Measurements from ENCODE around the gene TIMMDC1. TPM values are rescaled to one million over a fixed set of nuclear protein-coding genes. Genes with fewer than 3 reads are reported as not detected.

The TIMMDC1 gene
- total and polyA plus RNA-seq, 9 donors: 38.7 to 82.4 (median 71.3) TPM

GRCh38 chr3:119485563-119485962 lies 12.8 kb upstream of the TIMMDC1 start:
- TF ChIP-seq EP300 (IDR thresholded peaks at IDR 0.05) (no peak), POLR2A (IDR thresholded peaks at IDR 0.05) (no peak)
- TF ChIP-seq, protein P1, sequence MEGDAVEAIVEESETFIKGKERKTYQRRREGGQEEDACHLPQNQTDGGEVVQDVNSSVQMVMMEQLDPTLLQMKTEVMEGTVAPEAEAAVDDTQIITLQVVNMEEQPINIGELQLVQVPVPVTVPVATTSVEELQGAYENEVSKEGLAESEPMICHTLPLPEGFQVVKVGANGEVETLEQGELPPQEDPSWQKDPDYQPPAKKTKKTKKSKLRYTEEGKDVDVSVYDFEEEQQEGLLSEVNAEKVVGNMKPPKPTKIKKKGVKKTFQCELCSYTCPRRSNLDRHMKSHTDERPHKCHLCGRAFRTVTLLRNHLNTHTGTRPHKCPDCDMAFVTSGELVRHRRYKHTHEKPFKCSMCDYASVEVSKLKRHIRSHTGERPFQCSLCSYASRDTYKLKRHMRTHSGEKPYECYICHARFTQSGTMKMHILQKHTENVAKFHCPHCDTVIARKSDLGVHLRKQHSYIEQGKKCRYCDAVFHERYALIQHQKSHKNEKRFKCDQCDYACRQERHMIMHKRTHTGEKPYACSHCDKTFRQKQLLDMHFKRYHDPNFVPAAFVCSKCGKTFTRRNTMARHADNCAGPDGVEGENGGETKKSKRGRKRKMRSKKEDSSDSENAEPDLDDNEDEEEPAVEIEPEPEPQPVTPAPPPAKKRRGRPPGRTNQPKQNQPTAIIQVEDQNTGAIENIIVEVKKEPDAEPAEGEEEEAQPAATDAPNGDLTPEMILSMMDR (IDR thresholded peaks at IDR 0.05): no peak
- no peaks in the 10 kb centered on the region for H3K36me3 ChIP-seq
- no peak for DNase-seq
- H3K9me3 ChIP-seq: no peaks in the 10 kb centered on the region
- H3K4me1 ChIP-seq (ENCODE audit: insufficient read depth): no peaks in the 10 kb centered on the region
- no peaks in the 10 kb centered on the region for H3K27me3 ChIP-seq
- 87 to 98% (median 89%) methylated on average over 2 of the region's 2 CpGs for WGBS, 3 donors
- intact Hi-C loops (cut with DNase I): no loop called here
- H3K27ac ChIP-seq: no peak overlapping the region
- H3K4me3 ChIP-seq: no peak overlapping the region

DNA sequence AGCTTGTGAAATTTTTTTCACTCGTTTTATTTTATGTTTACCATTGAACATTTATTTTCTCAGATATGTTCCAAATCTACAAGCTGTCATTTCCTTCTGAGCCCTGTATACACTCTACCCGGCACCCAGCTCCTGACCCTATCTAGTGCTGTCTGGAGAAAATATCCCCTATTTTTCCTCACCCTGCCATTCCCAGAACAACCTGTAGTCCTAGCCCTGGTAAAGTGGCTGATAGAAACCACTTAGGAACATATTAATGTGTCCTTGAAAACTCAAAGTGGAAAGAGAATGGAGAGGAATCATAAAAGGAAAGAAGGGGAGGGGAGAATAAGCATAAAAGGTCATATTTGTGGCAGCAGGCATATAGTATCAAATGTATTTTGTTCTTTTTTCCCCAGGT lies 8.2 kb upstream of the TIMMDC1 start:
- intact Hi-C loops (cut with DNase I): loop anchor here in 3 of 4 donors (10.0 kb wide), 1 partner anchor 185 kb away; the partner anchor contains the start of gene COX17 (in 3 of the 3)
- Histone ChIP-seq H3K9me3 (no peaks in the 10 kb centered on the region), H3K27ac (no peak overlapping the region), H3K4me1 (ENCODE audit: insufficient read depth) (no peaks in the 10 kb centered on the region), H3K36me3 (no peaks in the 10 kb centered on the region), H3K4me3 (no peak overlapping the region), H3K27me3 (no peaks in the 10 kb centered on the region)
- 88 to 91% (median 90%) methylated on average over 2 of the region's 2 CpGs for WGBS, 3 donors
- no peak for TF ChIP-seq POLR2A (IDR thresholded peaks at IDR 0.05)
- no peak for TF ChIP-seq EP300 (IDR thresholded peaks at IDR 0.05)
- TF ChIP-seq, protein P1 (IDR thresholded peaks at IDR 0.05): no peak
- DNase-seq: no peak

DNA sequence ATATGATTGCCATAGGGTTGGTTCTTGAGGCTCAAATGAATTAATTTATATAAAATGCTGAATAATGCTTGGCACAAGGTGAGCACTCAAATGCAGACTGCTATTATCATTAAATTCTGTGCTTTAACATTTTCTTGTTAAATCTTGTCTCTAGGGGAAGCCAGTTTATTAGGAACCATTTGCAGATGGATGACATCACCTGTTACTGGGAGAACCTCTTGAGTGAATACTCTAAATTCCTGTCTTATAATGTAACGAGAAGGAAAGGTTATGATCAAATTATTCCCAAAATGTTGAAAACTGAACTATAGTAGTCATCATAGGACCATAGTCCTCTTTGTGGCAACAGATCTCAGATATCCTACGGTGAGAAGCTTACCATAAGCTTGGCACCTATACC lies 6.2 kb upstream of the TIMMDC1 start:
- Histone ChIP-seq H3K27ac (no peak overlapping the region), H3K4me1 (ENCODE audit: insufficient read depth) (no peaks in the 10 kb centered on the region), H3K36me3 (no peaks in the 10 kb centered on the region), H3K4me3 (no peak overlapping the region), H3K9me3 (no peaks in the 10 kb centered on the region), H3K27me3 (no peaks in the 10 kb centered on the region)
- WGBS, 3 donors: 87 to 93% (median 91%) methylated on average over 2 of the region's 2 CpGs
- no peak for DNase-seq
- intact Hi-C loops (cut with DNase I): loop anchor here in 3 of 4 donors (10.0 kb wide), 1 partner anchor 183 kb away; the partner anchor contains the start of gene COX17 (in 3 of the 3)
- no peak for TF ChIP-seq POLR2A (IDR thresholded peaks at IDR 0.05)

DNA sequence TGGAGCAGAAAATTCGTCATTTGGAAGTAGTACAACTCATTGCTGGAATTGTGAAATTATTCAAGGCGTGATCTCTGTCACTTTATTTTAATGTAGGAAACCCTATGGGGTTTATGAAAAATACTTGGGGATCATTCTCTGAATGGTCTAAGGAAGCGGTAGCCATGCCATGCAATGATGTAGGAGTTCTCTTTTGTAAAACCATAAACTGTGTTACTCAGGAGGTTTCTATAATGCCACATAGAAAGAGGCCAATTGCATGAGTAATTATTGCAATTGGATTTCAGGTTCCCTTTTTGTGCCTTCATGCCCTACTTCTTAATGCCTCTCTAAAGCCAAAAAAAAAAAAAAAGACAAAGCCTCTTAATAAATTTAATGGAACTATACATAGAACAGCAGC lies 5.5 kb upstream of the TIMMDC1 start:
- no peak overlapping the region for H3K4me3 ChIP-seq
- TF ChIP-seq POLR2A (IDR thresholded peaks at IDR 0.05) (no peak), EP300 (IDR thresholded peaks at IDR 0.05) (no peak)
- TF ChIP-seq, protein P1 (IDR thresholded peaks at IDR 0.05): no peak
- no peaks in the 10 kb centered on the region for H3K36me3 ChIP-seq
- H3K9me3 ChIP-seq: no peaks in the 10 kb centered on the region
- no peak overlapping the region for H3K27ac ChIP-seq
- WGBS, 3 donors: 92 to 96% (median 92%) methylated on average over 3 of the region's 3 CpGs
- no peak for DNase-seq
- H3K4me1 ChIP-seq (ENCODE audit: insufficient read depth): no peaks in the 10 kb centered on the region
- no peaks in the 10 kb centered on the region for H3K27me3 ChIP-seq
- intact Hi-C loops (cut with DNase I): loop anchor here in 3 of 4 donors (10.0 kb wide), 1 partner anchor 182 kb away; the partner anchor contains the start of gene COX17 (in 3 of the 3)

GRCh38 chr3:119494597-119494996 lies 3.8 kb upstream of the TIMMDC1 start:
- intact Hi-C loops (cut with DNase I): loop anchor here in 3 of 4 donors (10.0 kb wide), 1 partner anchor 180 kb away; the partner anchor contains the start of gene COX17 (in 3 of the 3)
- Histone ChIP-seq H3K27ac (no peak overlapping the region), H3K4me3 (no peak overlapping the region), H3K4me1 (ENCODE audit: insufficient read depth) (peaks cover 4% of the 10 kb centered on the region), H3K36me3 (no peaks in the 10 kb centered on the region), H3K9me3 (no peaks in the 10 kb centered on the region), H3K27me3 (no peaks in the 10 kb centered on the region)
- 80 to 87% (median 86%) methylated on average over 2 of the region's 2 CpGs for WGBS, 3 donors
- DNase-seq: no peak
- TF ChIP-seq, protein P1 (IDR thresholded peaks at IDR 0.05): no peak
- TF ChIP-seq POLR2A (IDR thresholded peaks at IDR 0.05) (no peak), EP300 (IDR thresholded peaks at IDR 0.05) (no peak)

All from ovary (tissue), 9 donors.